Measurements from ENCODE around the gene BARHL2. TPM values are rescaled to one million over a fixed set of nuclear protein-coding genes. Genes with fewer than 3 reads are reported as not detected.

The BARHL2 gene
- total and polyA plus RNA-seq, 10 of the 15 experiments (the other 5 are each of a cell fraction or from before 2014, with no cell fraction given) = not detected

GRCh38 chr1:90712153-90712856 is 4.8 kb downstream of the BARHL2 start:
- TF ChIP-seq ESRRA (IDR thresholded peaks at IDR 0.05; ENCODE audit: low read length) (no peak), ZNF622 (IDR thresholded peaks at IDR 0.05) (no peak), TAF1 (IDR thresholded peaks at IDR 0.05; ENCODE audit: borderline replicate concordance, low read depth, low read length) (no peak), CREM (IDR thresholded peaks at IDR 0.05; ENCODE audit: low read depth) (no peak), POLR2AphosphoS2 (IDR thresholded peaks at IDR 0.05; ENCODE audit: low read depth, low read length) (no peak), HDAC2 (IDR thresholded peaks at IDR 0.05) (no peak), IRF4 (IDR thresholded peaks at IDR 0.05; ENCODE audit: low read depth, low read length) (no peak), ZNF24 (IDR thresholded peaks at IDR 0.05) (no peak), IRF3 (IDR thresholded peaks at IDR 0.05) (no peak), MTA3 (IDR thresholded peaks at IDR 0.05; ENCODE audit: borderline replicate concordance, low read length) (no peak), CHD1 (IDR thresholded peaks at IDR 0.05; ENCODE audit: low read depth, low read length) (no peak), SPI1 (IDR thresholded peaks at IDR 0.05; ENCODE audit: borderline replicate concordance, insufficient read depth, low read depth, low read length) (no peak), POU2F2 (IDR thresholded peaks at IDR 0.05; ENCODE audit: borderline replicate concordance, low read depth, low read length) (no peak)
- TF ChIP-seq, protein P1, sequence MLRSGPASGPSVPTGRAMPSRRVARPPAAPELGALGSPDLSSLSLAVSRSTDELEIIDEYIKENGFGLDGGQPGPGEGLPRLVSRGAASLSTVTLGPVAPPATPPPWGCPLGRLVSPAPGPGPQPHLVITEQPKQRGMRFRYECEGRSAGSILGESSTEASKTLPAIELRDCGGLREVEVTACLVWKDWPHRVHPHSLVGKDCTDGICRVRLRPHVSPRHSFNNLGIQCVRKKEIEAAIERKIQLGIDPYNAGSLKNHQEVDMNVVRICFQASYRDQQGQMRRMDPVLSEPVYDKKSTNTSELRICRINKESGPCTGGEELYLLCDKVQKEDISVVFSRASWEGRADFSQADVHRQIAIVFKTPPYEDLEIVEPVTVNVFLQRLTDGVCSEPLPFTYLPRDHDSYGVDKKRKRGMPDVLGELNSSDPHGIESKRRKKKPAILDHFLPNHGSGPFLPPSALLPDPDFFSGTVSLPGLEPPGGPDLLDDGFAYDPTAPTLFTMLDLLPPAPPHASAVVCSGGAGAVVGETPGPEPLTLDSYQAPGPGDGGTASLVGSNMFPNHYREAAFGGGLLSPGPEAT (IDR thresholded peaks at IDR 0.05; ENCODE audit: low read depth) = no peak
- ChIA-PET RAD21 (ENCODE audit: unreplicated experiment) (no interaction called here), SMC1A (ENCODE audit: uncharacterized antibody, unreplicated experiment) (no interaction called here), POLR2A (no interaction called here), CTCF (no interaction called here)
- Histone ChIP-seq H3K4me2 (ENCODE audit: control insufficient read depth, insufficient read depth) (no peak overlapping the region), H3K9me3 (replicated peaks; ENCODE audit: control insufficient read depth, insufficient read depth, low read length) (peaks cover 1% of the 10 kb centered on the region; the same call in 2 of the 3 replicates), H3K27ac (ENCODE audit: control insufficient read depth, insufficient read depth) (no peak overlapping the region), H3K27me3 (replicated peaks in 1 of 2; ENCODE audit: control insufficient read depth in 2 of 2, insufficient read depth in 2 of 2, low read length in 1 of 2) (peaks cover 27 to 33% of the 10 kb centered on the region in 2 experiments), H3K36me3 (ENCODE audit: control insufficient read depth in 2 of 2, insufficient read depth in 2 of 2, low read length in 1 of 2) (no peaks in the 10 kb centered on the region), H2AFZ (ENCODE audit: control insufficient read depth, low read depth, low read length) (no peak overlapping the region), H3K4me1 (ENCODE audit: control insufficient read depth, insufficient read depth, low read length) (no peaks in the 10 kb centered on the region), H4K20me1 (ENCODE audit: control insufficient read depth, insufficient read depth) (no peaks in the 10 kb centered on the region), H3K79me2 (ENCODE audit: control insufficient read depth, insufficient read depth, low read length) (no peaks in the 10 kb centered on the region), H3K4me3 (no peak overlapping the region), H3K9ac (ENCODE audit: control insufficient read depth, insufficient read depth, low read length) (no peak overlapping the region)
- ATAC-seq (peak; percentile 31), DNase-seq (ENCODE audit: low read depth, low spot score) (no peak), FAIRE-seq (no peak)
- intact Hi-C loops (cut with micrococcal nuclease; ENCODE audit: unreplicated experiment) = no loop called here
- WGBS (ENCODE audit: insufficient coverage, insufficient replicate concordance, low lambda C conversion rate, missing lambda C conversion rate) = 19% methylated on average over 21 of the region's 21 CpGs
- no TSS peak for BruUV-seq (replicated peaks)
- in situ Hi-C loops (cut with MboI) = no loop called here
